PC-3 (cell line): ENCODE results near the gene PFKM. TPM values are rescaled to one million over a fixed set of nuclear protein-coding genes. Genes with fewer than 3 reads are reported as not detected.

Experiments used
- ATAC-seq: fragments of 200-7000 bp; cut with Tn5 transposase; 2 replicates; pipeline ENCODE4 v1.9.1; 2020; ENCODE audit warnings: mild to moderate bottlenecking, moderate library complexity
- BruUV-seq: library from RNA; stranded (reverse); fragments of 400-500 nt; replicated peaks from 2 replicates; lab custom pipeline; 2021; lab: Mats Ljungman, UMichigan
- CTCF ChIA-PET: fragments of 300-600 bp; sonication (Branson Sonifier 250); formaldehyde crosslinking; loops from one replicate; lab custom pipeline; 2022; ENCODE audit warnings: antibody characterized with exemption; lab: Charles Lee
- POLR2A ChIA-PET: fragments of 300-600 bp; sonication (Branson Sonifier 250); formaldehyde crosslinking; loops from one replicate; lab custom pipeline; 2022; ENCODE audit warnings: antibody characterized with exemption; ENCODE audit not compliant: unreplicated experiment; lab: Charles Lee
- DNase-seq: peaks from one replicate; pipeline ENCODE4 v3.0.0-alpha.2; 2015
- H2AFZ ChIP-seq: fragments of 300-600 bp; sonication (generic); 2 replicates; pipeline ENCODE4 v1.6.0; 2016; ENCODE audit warnings: antibody characterized with exemption, low read length
- H3F3A ChIP-seq: fragments of 300-600 bp; sonication (generic); one replicate; pipeline ENCODE4 v1.6.0; 2017; ENCODE audit warnings: antibody characterized with exemption, low read length, control low read depth, mild to moderate bottlenecking; ENCODE audit not compliant: unreplicated experiment
- H3K27ac ChIP-seq: fragments of 300-600 bp; sonication (generic); 2 replicates; pipeline ENCODE4 v1.5.1; 2016; ENCODE audit warnings: mild to moderate bottlenecking, low read length
- H3K27me3 ChIP-seq: fragments of 300-600 bp; sonication (generic); 2 replicates; pipeline ENCODE4 v1.6.1; 2016; ENCODE audit warnings: low read length, mixed read lengths
- H3K36me3 ChIP-seq: fragments of 300-600 bp; sonication (generic); 2 replicates; pipeline ENCODE4 v1.6.1; 2016; ENCODE audit warnings: low read depth, mixed run types, low read length, mixed read lengths
- H3K4me1 ChIP-seq: fragments of 300-600 bp; sonication (generic); 2 replicates; pipeline ENCODE4 v1.5.1; 2016; ENCODE audit warnings: low read length; ENCODE audit not compliant: insufficient read depth
- H3K4me2 ChIP-seq: fragments of 300-600 bp; sonication (generic); 2 replicates; pipeline ENCODE4 v1.6.0; 2016; ENCODE audit warnings: low read length
- H3K4me3 ChIP-seq: fragments of 300-600 bp; sonication (generic); 2 replicates; pipeline ENCODE4 v1.5.1; 2016; ENCODE audit warnings: mild to moderate bottlenecking, low read length, mixed read lengths
- H3K79me2 ChIP-seq: fragments of 300-600 bp; sonication (generic); 2 replicates; pipeline ENCODE4 v1.6.1; 2017; ENCODE audit warnings: low read length, mixed read lengths
- H3K9ac ChIP-seq: fragments of 300-600 bp; sonication (generic); 2 replicates; pipeline ENCODE4 v1.6.0; 2016; ENCODE audit warnings: mild to moderate bottlenecking, low read length
- H3K9me2 ChIP-seq: fragments of 300-600 bp; sonication (generic); replicated peaks from 2 replicates; pipeline ENCODE4 v1.6.1; 2016; ENCODE audit warnings: mixed run types, low read length, mixed read lengths
- H3K9me3 ChIP-seq: fragments of 300-600 bp; sonication (generic); 2 replicates; pipeline ENCODE4 v1.6.1; 2016; ENCODE audit warnings: low read length, mixed read lengths
- H4K20me1 ChIP-seq: fragments of 300-600 bp; sonication (generic); 2 replicates; pipeline ENCODE4 v1.6.1; 2016; ENCODE audit warnings: low read length, mixed read lengths
- CTCF ChIP-seq: fragments of 300-600 bp; sonication (generic); conservative IDR thresholded peaks from 2 replicates; pipeline ENCODE4 v1.5.1; 2017; ENCODE audit warnings: antibody characterized with exemption, low read depth, mild to moderate bottlenecking, low read length
- EZH2 ChIP-seq: fragments of 300-600 bp; sonication (generic); IDR thresholded peaks from one replicate; pipeline ENCODE4 v1.6.1; 2017; ENCODE audit warnings: antibody characterized with exemption, mild to moderate bottlenecking, low read length; ENCODE audit not compliant: unreplicated experiment
- EZH2phosphoT487 ChIP-seq: fragments of 300-600 bp; sonication (generic); IDR thresholded peaks from 2 replicates; pipeline ENCODE4 v1.6.1; 2018; ENCODE audit warnings: mild to moderate bottlenecking, antibody characterized with exemption, low read length, borderline replicate concordance
- intact Hi-C: fragments of 100-400 bp; cut with micrococcal nuclease; formaldehyde crosslinking; loops from 2 replicates; pipeline ENCODE4 v1.9.0; 2023
- total RNA-seq: library from RNA; depleted of rRNA; stranded (reverse); fragments of >200 nt; gene quantifications from 2 replicates; pipeline ENCODE4 v1.2.3, GENCODE V29; 2014

Gene PFKM
- total RNA-seq, 1 experiment from 2014 or later: 62.2 TPM

- Histone ChIP-seq H3K36me3 (no peaks in the 10 kb centered on the region), H3K4me1 (peaks cover 14% of the 10 kb centered on the region), H4K20me1 (no peaks in the 10 kb centered on the region), H3K4me3 (peak overlapping the region; percentile 88), H3K27ac (no peak overlapping the region), H3K79me2 (peaks cover 15% of the 10 kb centered on the region), H3F3A (no peaks in the 10 kb centered on the region), H3K4me2 (peak overlapping the region; percentile 96), H3K9me3 (no peaks in the 10 kb centered on the region), H3K27me3 (no peaks in the 10 kb centered on the region), H3K9ac (peak overlapping the region; percentile 78), H2AFZ (peak overlapping the region; percentile 97), H3K9me2 (no peaks in the 10 kb centered on the region)
- ChIA-PET POLR2A (no interaction called here), CTCF (no interaction called here)
- no peak for ATAC-seq
- BruUV-seq: TSS peak; percentile 37
- intact Hi-C loops: loop anchor here (2.0 kb wide), 1 partner anchor 53 kb away; no protein-coding TSS in a partner anchor
- TF ChIP-seq CTCF: no peak
- no peak for TF ChIP-seq EZH2
- no peak for TF ChIP-seq EZH2phosphoT487
- no peak for DNase-seq
Observed at GRCh38 chr12:48157889-48158370, 38.8 kb downstream of the PFKM start.

GRCh38 chr12:48160046-48160445 lies 40.9 kb downstream of the PFKM start:
- no peaks in the 10 kb centered on the region for H3K9me3 ChIP-seq
- no peaks in the 10 kb centered on the region for H4K20me1 ChIP-seq
- BruUV-seq: no TSS peak
- ChIA-PET POLR2A (no interaction called here), CTCF (no interaction called here)
- H3K79me2 ChIP-seq: peaks cover 15% of the 10 kb centered on the region
- H3K9me2 ChIP-seq: no peaks in the 10 kb centered on the region
- no peak overlapping the region for H3K4me3 ChIP-seq
- H3F3A ChIP-seq: no peaks in the 10 kb centered on the region
- DNase-seq (no peak), ATAC-seq (no peak)
- no peak overlapping the region for H3K4me2 ChIP-seq
- H2AFZ ChIP-seq: no peak overlapping the region
- no peak overlapping the region for H3K9ac ChIP-seq
- H3K27me3 ChIP-seq: no peaks in the 10 kb centered on the region
- TF ChIP-seq CTCF (no peak), EZH2phosphoT487 (no peak), EZH2 (no peak)
- no peaks in the 10 kb centered on the region for H3K36me3 ChIP-seq
- H3K4me1 ChIP-seq: peaks cover 14% of the 10 kb centered on the region
- intact Hi-C loops: no loop called here
- H3K27ac ChIP-seq: no peak overlapping the region

GRCh38 chr12:48160807-48161206 lies 41.6 kb downstream of the PFKM start:
- Histone ChIP-seq H3K9me2 (no peaks in the 10 kb centered on the region), H3K9ac (no peak overlapping the region), H3K36me3 (no peaks in the 10 kb centered on the region), H3K27me3 (no peaks in the 10 kb centered on the region), H3K4me3 (no peak overlapping the region), H3K79me2 (peaks cover 14% of the 10 kb centered on the region), H2AFZ (no peak overlapping the region), H3F3A (no peaks in the 10 kb centered on the region), H3K4me1 (peaks cover 14% of the 10 kb centered on the region), H4K20me1 (no peaks in the 10 kb centered on the region), H3K27ac (no peak overlapping the region), H3K9me3 (no peaks in the 10 kb centered on the region), H3K4me2 (no peak overlapping the region)
- intact Hi-C loops: no loop called here
- ATAC-seq: no peak
- TF ChIP-seq CTCF: no peak
- ChIA-PET POLR2A (no interaction called here), CTCF (no interaction called here)
- DNase-seq: no peak
- BruUV-seq: no TSS peak
